NB4 (cell line): Measurements from ENCODE around the gene OPRM1.

Experiments used
- DNase-seq: peaks from one replicate; pipeline ENCODE4 v3.0.0; 2010; ENCODE audit warnings: low read depth
- H3K4me3 ChIP-seq: one replicate; pipeline ENCODE4 v1.5.1; 2011; ENCODE audit warnings: mild to moderate bottlenecking, low read depth, low read length, moderate library complexity
- MAX ChIP-seq: IDR thresholded peaks from 2 replicates; pipeline ENCODE4 v1.6.1; 2011; ENCODE audit warnings: low read depth, low read length
- MYC ChIP-seq: IDR thresholded peaks from 2 replicates; pipeline ENCODE4 v1.6.1; 2011; ENCODE audit warnings: low read depth, low read length
- POLR2A ChIP-seq: IDR thresholded peaks from 2 replicates; pipeline ENCODE4 v1.6.1; 2011; ENCODE audit warnings: mild to moderate bottlenecking; ENCODE audit not compliant: insufficient read length; ENCODE audit errors: extremely low read depth
- TF ChIP-seq, protein P1 (sequence below): IDR thresholded peaks from one replicate; pipeline ENCODE4 v1.5.1; 2012; ENCODE audit warnings: low read depth, low read length

The OPRM1 gene

DNA sequence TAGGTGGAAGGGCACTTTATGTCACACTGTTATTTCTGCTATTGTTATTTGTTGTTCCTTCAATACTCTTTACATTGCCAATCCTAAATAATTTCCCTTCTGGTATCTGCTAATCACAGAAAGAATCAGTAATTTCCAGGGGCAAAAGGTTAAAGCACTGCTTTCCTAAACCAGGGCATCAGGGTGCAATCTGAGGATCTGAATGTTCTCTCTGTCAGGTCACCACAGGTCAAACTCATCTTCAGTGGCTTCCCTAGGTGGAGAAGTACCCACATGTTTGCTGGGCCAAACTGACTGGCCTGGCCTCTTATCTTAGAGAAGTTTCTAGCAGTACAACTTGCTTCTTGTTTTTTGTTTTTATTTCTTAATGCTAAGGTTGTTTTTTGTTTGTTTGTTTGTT is 118.7 kb downstream of the OPRM1 start:
- no peak for DNase-seq
- no peak overlapping the region for H3K4me3 ChIP-seq
- TF ChIP-seq, protein P1, sequence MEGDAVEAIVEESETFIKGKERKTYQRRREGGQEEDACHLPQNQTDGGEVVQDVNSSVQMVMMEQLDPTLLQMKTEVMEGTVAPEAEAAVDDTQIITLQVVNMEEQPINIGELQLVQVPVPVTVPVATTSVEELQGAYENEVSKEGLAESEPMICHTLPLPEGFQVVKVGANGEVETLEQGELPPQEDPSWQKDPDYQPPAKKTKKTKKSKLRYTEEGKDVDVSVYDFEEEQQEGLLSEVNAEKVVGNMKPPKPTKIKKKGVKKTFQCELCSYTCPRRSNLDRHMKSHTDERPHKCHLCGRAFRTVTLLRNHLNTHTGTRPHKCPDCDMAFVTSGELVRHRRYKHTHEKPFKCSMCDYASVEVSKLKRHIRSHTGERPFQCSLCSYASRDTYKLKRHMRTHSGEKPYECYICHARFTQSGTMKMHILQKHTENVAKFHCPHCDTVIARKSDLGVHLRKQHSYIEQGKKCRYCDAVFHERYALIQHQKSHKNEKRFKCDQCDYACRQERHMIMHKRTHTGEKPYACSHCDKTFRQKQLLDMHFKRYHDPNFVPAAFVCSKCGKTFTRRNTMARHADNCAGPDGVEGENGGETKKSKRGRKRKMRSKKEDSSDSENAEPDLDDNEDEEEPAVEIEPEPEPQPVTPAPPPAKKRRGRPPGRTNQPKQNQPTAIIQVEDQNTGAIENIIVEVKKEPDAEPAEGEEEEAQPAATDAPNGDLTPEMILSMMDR: no peak
- no peak for TF ChIP-seq MYC
- no peak for TF ChIP-seq MAX
- no peak for TF ChIP-seq POLR2A

GRCh38 chr6:154159126-154159525 is 120.1 kb downstream of the OPRM1 start:
- H3K4me3 ChIP-seq: no peak overlapping the region
- DNase-seq: no peak
- TF ChIP-seq MAX (no peak), POLR2A (no peak), MYC (no peak)
- TF ChIP-seq, protein P1: no peak

GRCh38 chr6:154161689-154162088 is 122.6 kb downstream of the OPRM1 start:
- DNase-seq: no peak
- TF ChIP-seq MAX (no peak), MYC (no peak), POLR2A (no peak)
- TF ChIP-seq, protein P1: no peak
- H3K4me3 ChIP-seq: no peak overlapping the region

DNA sequence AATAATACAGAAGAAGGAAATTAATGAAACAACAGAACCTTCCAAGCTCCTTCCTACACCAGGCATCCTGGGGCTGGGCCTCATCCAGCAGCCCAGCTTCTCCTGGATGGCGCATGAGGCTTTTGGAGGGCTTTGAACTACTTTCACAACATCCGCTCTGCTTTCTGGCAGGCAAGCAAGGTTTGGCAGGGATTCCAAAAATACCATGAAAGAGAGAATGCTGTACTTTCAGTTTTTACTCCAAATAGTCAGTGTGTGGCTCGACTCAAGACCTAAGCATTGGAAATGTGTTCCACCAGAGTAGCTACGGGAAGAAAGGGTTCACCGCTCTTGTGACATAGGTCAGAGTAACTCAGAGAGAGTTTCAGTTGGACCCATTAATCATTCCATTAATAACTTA is 125.4 kb downstream of the OPRM1 start:
- no peak for DNase-seq
- TF ChIP-seq MAX (no peak), MYC (no peak), POLR2A (no peak)
- TF ChIP-seq, protein P1: no peak

GRCh38 chr6:154165478-154165877 is 126.4 kb downstream of the OPRM1 start:
- no peak overlapping the region for H3K4me3 ChIP-seq
- no peak for DNase-seq
- no peak for TF ChIP-seq POLR2A
- no peak for TF ChIP-seq MAX
- no peak for TF ChIP-seq MYC
- TF ChIP-seq, protein P1: no peak

More for the DNA sequence above, 125.4 kb downstream of the OPRM1 start:
- H3K4me3 ChIP-seq: no peak overlapping the region

- no peak for DNase-seq
- no peak overlapping the region for H3K4me3 ChIP-seq
- TF ChIP-seq POLR2A: no peak
- no peak for TF ChIP-seq MAX
- no peak for TF ChIP-seq MYC
- TF ChIP-seq, protein P1: no peak
Observed at GRCh38 chr6:154166140-154166539, 127.1 kb downstream of the OPRM1 start.
